AG09319 (cell line): Measurements from ENCODE around the gene MEF2B.
"Not testable (repeated sequence)": the region's sequence is repeated elsewhere in the genome, so short reads cannot be mapped to it uniquely, and the experiment has no call there.

Source experiments
- DNase-seq: peaks from one replicate; pipeline ENCODE4 v3.0.0-alpha.2; 2010; ENCODE audit warnings: low read depth; ENCODE audit errors: extremely low read depth
- CTCF ChIP-seq: IDR thresholded peaks from 2 replicates; pipeline ENCODE4 v1.5.1; 2011; ENCODE audit warnings: low read depth, mild to moderate bottlenecking, inconsistent platforms, low read length, moderate library complexity

MEF2B gene

GRCh38 chr19:19145281-19145680 is 24.8 kb downstream of the MEF2B start:
- no peak for DNase-seq
- TF ChIP-seq CTCF = no peak

- no peak for TF ChIP-seq CTCF
- no peak for DNase-seq
Measured at GRCh38 chr19:19142347-19142746, 27.7 kb downstream of the MEF2B start.

- TF ChIP-seq CTCF = no peak
- DNase-seq = no peak
Measured at GRCh38 chr19:19140476-19140875, 29.6 kb downstream of the MEF2B start.

GRCh38 chr19:19139876-19140229 is 30.2 kb downstream of the MEF2B start:
- no peak for TF ChIP-seq CTCF
- DNase-seq = no peak

- DNase-seq = peak; percentile 99
- TF ChIP-seq CTCF = no peak
Measured at GRCh38 chr19:19138109-19138981, 31.7 kb downstream of the MEF2B start, which contains the start of gene TMEM161A. Gene TMEM161A, minus strand, starts transcription at chr19:19138478. Its CDS starts 50 bp downstream, at chr19:19138428.

- DNase-seq = no peak
- no peak for TF ChIP-seq CTCF
Measured at GRCh38 chr19:19137556-19138108, 32.4 kb downstream of the MEF2B start.

- not testable (repeated sequence) for DNase-seq
Measured at GRCh38 chr19:19135713-19136112, 34.4 kb downstream of the MEF2B start.

GRCh38 chr19:19134687-19135158 is 35.3 kb downstream of the MEF2B start:
- no peak for DNase-seq
- TF ChIP-seq CTCF = no peak
